ENCODE measurements around the gene NUDT1. TPM values are rescaled to one million over a fixed set of nuclear protein-coding genes. Genes with fewer than 3 reads are reported as not detected.

Gene NUDT1
- total and polyA plus RNA-seq, 7 experiments from 2014 or later = 14.0 to 77.7 (median 22.7) TPM

DNA sequence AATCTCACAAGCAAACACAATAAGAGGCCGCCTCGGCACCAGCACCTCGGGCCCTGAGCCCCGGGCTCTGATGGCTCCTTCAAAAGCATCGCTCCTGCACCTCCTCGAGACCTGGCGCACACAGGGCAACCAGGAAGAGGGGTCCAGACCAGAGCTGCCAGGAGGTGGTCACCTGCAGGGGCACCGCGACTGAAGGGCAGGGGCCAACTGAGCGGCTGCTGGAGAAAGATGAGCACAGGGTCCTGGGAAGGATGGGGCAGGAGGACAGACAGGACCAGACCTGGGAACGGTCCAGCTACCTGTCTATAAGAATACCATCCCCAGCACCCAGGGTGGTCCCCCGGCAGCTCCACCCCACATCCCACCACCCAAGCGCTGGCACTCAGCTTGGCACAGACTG lies 30.1 kb upstream of the NUDT1 start:
- H3K27me3 Mint-ChIP-seq = no peaks in the 10 kb centered on the region
- H3K4me1 ChIP-seq (ENCODE audit: control insufficient read depth in 2 of 2, insufficient read depth in 2 of 2, low read length in 2 of 2) = no peaks in the 10 kb centered on the region
- H3K4me3 Mint-ChIP-seq = no peak overlapping the region
- H3K4me3 ChIP-seq (ENCODE audit: low read length) = no peak overlapping the region
- peaks cover 0 to 12% (median 0%) of the 10 kb centered on the region in 7 donors for H3K4me1 Mint-ChIP-seq
- H3K36me3 Mint-ChIP-seq = peaks cover 16 to 62% (median 32%) of the 10 kb centered on the region in 5 donors
- DNase-seq (no peak), ATAC-seq (no peak)
- POLR2A ChIA-PET = no interaction called here
- H3K9me3 Mint-ChIP-seq = no peaks in the 10 kb centered on the region
- H3K27me3 ChIP-seq (ENCODE audit: control insufficient read depth in 2 of 2, insufficient read depth in 2 of 2, low read length in 2 of 2) = no peaks in the 10 kb centered on the region
- no peak overlapping the region for H3K27ac Mint-ChIP-seq
- CTCF ChIA-PET = no interaction called here
- intact Hi-C loops (cut with micrococcal nuclease) = no loop called here
- H3K9me3 ChIP-seq (ENCODE audit: control insufficient read depth in 2 of 3, low read length in 3 of 3) = no peaks in the 10 kb centered on the region
- H3K36me3 ChIP-seq (ENCODE audit: control insufficient read depth in 2 of 3, insufficient read depth in 3 of 3, low read length in 3 of 3) = peaks cover 0 to 82% (median 0%) of the 10 kb centered on the region in 3 experiments
- H3K27ac ChIP-seq (ENCODE audit: low read depth, low read length) = no peak overlapping the region

DNA sequence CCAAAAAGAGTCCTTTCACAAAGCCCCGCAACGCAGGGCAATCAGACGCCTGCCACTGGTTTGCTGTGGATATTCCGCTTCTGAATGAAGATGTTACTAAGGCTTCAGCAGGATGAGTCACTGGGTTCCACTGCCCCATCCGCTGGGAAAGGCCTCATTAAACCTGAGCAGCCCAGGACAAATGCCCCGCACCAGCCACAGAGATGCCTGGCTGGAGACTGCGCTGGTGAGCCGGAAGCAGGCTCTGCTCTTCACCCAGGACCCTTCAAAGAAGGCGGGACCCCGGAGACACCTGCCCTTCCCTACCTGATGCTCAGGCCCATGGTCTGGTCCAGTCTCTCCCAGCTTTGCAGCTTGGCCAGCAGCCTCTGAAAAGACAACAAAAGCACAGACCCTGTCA lies 29.1 kb upstream of the NUDT1 start:
- peaks cover 0 to 82% (median 6%) of the 10 kb centered on the region in 3 experiments for H3K36me3 ChIP-seq (ENCODE audit: control insufficient read depth in 2 of 3, insufficient read depth in 3 of 3, low read length in 3 of 3)
- no peak for ATAC-seq
- Mint-ChIP-seq H3K9me3 (no peaks in the 10 kb centered on the region), H3K36me3 (peaks cover 16 to 62% (median 28%) of the 10 kb centered on the region in 5 donors), H3K27me3 (no peaks in the 10 kb centered on the region), H3K27ac (peak overlapping the region in 1 of 9 donors; percentile 60), H3K4me3 (no peak overlapping the region), H3K4me1 (peaks cover 0 to 12% (median 0%) of the 10 kb centered on the region in 7 donors)
- DNase-seq = no peak
- H3K9me3 ChIP-seq (ENCODE audit: control insufficient read depth in 2 of 3, low read length in 3 of 3) = no peaks in the 10 kb centered on the region
- H3K4me3 ChIP-seq (ENCODE audit: low read length) = no peak overlapping the region
- intact Hi-C loops (cut with micrococcal nuclease) = no loop called here
- no peaks in the 10 kb centered on the region for H3K27me3 ChIP-seq (ENCODE audit: control insufficient read depth in 2 of 2, insufficient read depth in 2 of 2, low read length in 2 of 2)
- ChIA-PET POLR2A (no interaction called here), CTCF (no interaction called here)
- H3K27ac ChIP-seq (ENCODE audit: low read depth, low read length) = no peak overlapping the region
- no peaks in the 10 kb centered on the region for H3K4me1 ChIP-seq (ENCODE audit: control insufficient read depth in 2 of 2, insufficient read depth in 2 of 2, low read length in 2 of 2)

DNA sequence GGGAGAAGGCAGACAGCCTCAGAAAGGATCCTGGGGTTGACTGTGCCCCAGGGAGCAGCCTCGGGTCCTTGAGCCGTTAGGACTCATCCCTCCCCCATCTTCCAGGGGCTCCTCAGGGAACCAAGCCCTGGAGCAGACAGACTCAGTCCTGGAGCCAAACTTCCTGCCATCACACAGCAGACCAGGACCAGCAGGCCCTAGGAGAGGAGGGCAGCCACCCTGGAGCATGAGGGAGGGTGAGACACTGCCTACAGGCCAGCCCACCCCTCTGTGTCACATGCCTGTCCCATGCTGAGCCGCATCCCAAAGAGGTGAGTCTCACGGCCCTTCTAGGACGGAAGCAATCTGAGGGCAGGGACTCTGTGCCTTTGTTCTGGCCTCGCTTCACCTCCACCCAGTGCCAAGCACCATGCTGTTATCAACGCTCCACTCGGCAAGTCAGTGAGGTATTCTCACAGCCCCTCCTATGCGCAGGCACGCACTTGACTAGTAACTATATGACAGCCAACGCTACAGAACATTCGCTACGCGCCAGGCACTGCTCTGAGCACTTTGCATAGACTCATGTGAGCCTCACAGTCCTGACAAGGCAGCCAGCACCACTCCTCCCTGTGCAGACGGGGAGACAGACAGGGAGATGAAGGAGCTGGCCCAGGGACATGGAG lies 28.3 kb upstream of the NUDT1 start:
- no peak for DNase-seq
- Mint-ChIP-seq H3K9me3 (no peaks in the 10 kb centered on the region), H3K4me3 (peak overlapping the region in 1 of 10 donors; percentile 17), H3K36me3 (peaks cover 16 to 60% (median 28%) of the 10 kb centered on the region in 5 donors), H3K4me1 (peaks cover 0 to 12% (median 0%) of the 10 kb centered on the region in 7 donors), H3K27me3 (no peaks in the 10 kb centered on the region), H3K27ac (peak overlapping the region in 1 of 9 donors; percentile 69)
- POLR2A ChIA-PET = no interaction called here
- H3K36me3 ChIP-seq (ENCODE audit: control insufficient read depth in 2 of 3, insufficient read depth in 3 of 3, low read length in 3 of 3) = peaks cover 0 to 83% (median 6%) of the 10 kb centered on the region in 3 experiments
- no peak overlapping the region for H3K4me3 ChIP-seq (ENCODE audit: low read length)
- H3K9me3 ChIP-seq (ENCODE audit: control insufficient read depth in 2 of 3, low read length in 3 of 3) = no peaks in the 10 kb centered on the region
- no peaks in the 10 kb centered on the region for H3K4me1 ChIP-seq (ENCODE audit: control insufficient read depth in 2 of 2, insufficient read depth in 2 of 2, low read length in 2 of 2)
- H3K27ac ChIP-seq (ENCODE audit: low read depth, low read length) = no peak overlapping the region
- H3K27me3 ChIP-seq (ENCODE audit: control insufficient read depth in 2 of 2, insufficient read depth in 2 of 2, low read length in 2 of 2) = no peaks in the 10 kb centered on the region
- ATAC-seq = no peak
- CTCF ChIA-PET = no interaction called here
- intact Hi-C loops (cut with micrococcal nuclease) = no loop called here

DNA sequence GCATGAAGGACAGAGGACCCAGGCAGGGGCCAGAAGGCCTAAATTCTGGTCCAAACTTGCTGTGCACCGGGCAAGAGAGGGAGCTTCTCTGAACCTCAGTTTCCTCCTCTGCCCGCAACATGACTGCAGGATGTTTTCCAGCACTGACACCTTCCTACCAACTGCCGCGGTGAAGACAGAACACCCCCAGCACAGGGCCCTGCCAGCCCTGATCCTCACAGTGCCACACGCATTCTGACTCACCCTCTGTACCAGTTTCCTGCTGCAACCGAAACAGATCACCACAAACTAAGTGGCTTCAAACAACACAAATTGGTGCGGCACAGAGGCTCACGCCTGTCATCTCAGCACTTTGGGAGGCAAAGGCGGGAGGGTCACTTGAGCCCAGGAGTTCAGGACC lies 27.4 kb upstream of the NUDT1 start:
- no peaks in the 10 kb centered on the region for H3K4me1 ChIP-seq (ENCODE audit: control insufficient read depth in 2 of 2, insufficient read depth in 2 of 2, low read length in 2 of 2)
- H3K27me3 ChIP-seq (ENCODE audit: control insufficient read depth in 2 of 2, insufficient read depth in 2 of 2, low read length in 2 of 2) = no peaks in the 10 kb centered on the region
- CTCF ChIA-PET = no interaction called here
- no peaks in the 10 kb centered on the region for H3K27me3 Mint-ChIP-seq
- intact Hi-C loops (cut with micrococcal nuclease) = no loop called here
- H3K4me1 Mint-ChIP-seq = peaks cover 0 to 8% (median 0%) of the 10 kb centered on the region in 7 donors
- H3K36me3 ChIP-seq (ENCODE audit: control insufficient read depth in 2 of 3, insufficient read depth in 3 of 3, low read length in 3 of 3) = peaks cover 0 to 89% (median 6%) of the 10 kb centered on the region in 3 experiments
- peaks cover 14 to 60% (median 27%) of the 10 kb centered on the region in 5 donors for H3K36me3 Mint-ChIP-seq
- no peaks in the 10 kb centered on the region for H3K9me3 ChIP-seq (ENCODE audit: control insufficient read depth in 2 of 3, low read length in 3 of 3)
- ATAC-seq (peak; percentile 31), DNase-seq (no peak)
- no peak overlapping the region for H3K27ac ChIP-seq (ENCODE audit: low read depth, low read length)
- no peak overlapping the region for H3K4me3 ChIP-seq (ENCODE audit: low read length)
- H3K4me3 Mint-ChIP-seq = no peak overlapping the region
- H3K9me3 Mint-ChIP-seq = no peaks in the 10 kb centered on the region
- POLR2A ChIA-PET = interaction anchor here (0.6 kb wide), 1 partner anchor 27 kb away, joined by 4 read pairs; no protein-coding TSS in a partner anchor
- H3K27ac Mint-ChIP-seq = no peak overlapping the region

DNA sequence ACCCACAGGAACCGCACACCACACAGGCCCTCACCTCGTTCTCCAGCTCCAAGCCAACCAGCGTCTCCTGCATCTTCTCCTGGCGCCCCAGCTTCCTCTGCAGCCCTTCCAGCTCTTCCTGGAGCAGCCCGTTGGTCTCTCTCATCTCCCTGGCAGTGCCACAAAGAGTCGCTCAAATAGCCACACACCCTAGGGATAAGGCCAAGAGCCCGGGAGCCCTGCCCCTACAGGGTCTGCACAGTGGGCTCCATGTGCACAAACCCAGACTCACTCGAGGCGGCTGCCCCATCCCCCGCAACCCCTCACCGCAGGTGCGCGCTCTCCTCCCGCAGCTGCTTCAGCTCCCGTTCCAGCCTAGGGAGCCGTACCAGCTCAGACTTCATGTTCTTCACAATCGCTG lies 26.2 kb upstream of the NUDT1 start:
- H3K4me3 Mint-ChIP-seq = peak overlapping the region in 1 of 10 donors; percentile 8
- H3K27ac Mint-ChIP-seq = no peak overlapping the region
- H3K27me3 Mint-ChIP-seq = no peaks in the 10 kb centered on the region
- Histone ChIP-seq H3K4me1 (ENCODE audit: control insufficient read depth in 2 of 2, insufficient read depth in 2 of 2, low read length in 2 of 2) (no peaks in the 10 kb centered on the region), H3K36me3 (ENCODE audit: control insufficient read depth in 2 of 3, insufficient read depth in 3 of 3, low read length in 3 of 3) (peaks cover 0 to 97% (median 6%) of the 10 kb centered on the region in 3 experiments), H3K27ac (ENCODE audit: low read depth, low read length) (no peak overlapping the region), H3K4me3 (ENCODE audit: low read length) (no peak overlapping the region), H3K9me3 (ENCODE audit: control insufficient read depth in 2 of 3, low read length in 3 of 3) (no peaks in the 10 kb centered on the region), H3K27me3 (ENCODE audit: control insufficient read depth in 2 of 2, insufficient read depth in 2 of 2, low read length in 2 of 2) (no peaks in the 10 kb centered on the region)
- intact Hi-C loops (cut with micrococcal nuclease) = no loop called here
- peaks cover 14 to 63% (median 27%) of the 10 kb centered on the region in 5 donors for H3K36me3 Mint-ChIP-seq
- no peaks in the 10 kb centered on the region for H3K9me3 Mint-ChIP-seq
- peaks cover 0 to 8% (median 0%) of the 10 kb centered on the region in 7 donors for H3K4me1 Mint-ChIP-seq
- DNase-seq (no peak), ATAC-seq (no peak)
- POLR2A ChIA-PET = no interaction called here
- CTCF ChIA-PET = no interaction called here

DNA sequence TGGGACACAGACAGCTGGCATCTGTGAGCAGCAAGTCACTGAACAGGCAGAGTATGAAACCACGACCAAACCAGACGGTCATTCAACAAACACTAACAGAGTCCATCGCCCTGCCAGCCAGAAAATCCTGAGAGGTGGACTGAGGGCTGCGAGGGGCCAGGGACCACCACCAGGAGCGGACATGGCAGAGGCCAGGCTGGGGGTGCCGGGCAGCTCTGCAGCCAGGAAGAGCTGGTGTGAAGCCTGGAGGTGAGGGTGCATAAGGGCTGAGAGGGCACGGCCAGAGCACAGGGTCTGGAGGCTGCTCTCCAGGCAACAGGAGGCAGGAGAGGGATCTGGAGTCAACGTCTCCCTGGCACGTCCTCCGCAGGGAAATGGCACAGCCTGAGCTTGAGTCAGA lies 24.8 kb upstream of the NUDT1 start:
- H3K9me3 Mint-ChIP-seq = no peaks in the 10 kb centered on the region
- H3K27ac Mint-ChIP-seq = no peak overlapping the region
- H3K27me3 Mint-ChIP-seq = no peaks in the 10 kb centered on the region
- intact Hi-C loops (cut with micrococcal nuclease) = no loop called here
- POLR2A ChIA-PET = no interaction called here
- CTCF ChIA-PET = no interaction called here
- Histone ChIP-seq H3K27ac (ENCODE audit: low read depth, low read length) (no peak overlapping the region), H3K36me3 (ENCODE audit: control insufficient read depth in 2 of 3, insufficient read depth in 3 of 3, low read length in 3 of 3) (peaks cover 0 to 91% (median 6%) of the 10 kb centered on the region in 3 experiments), H3K9me3 (ENCODE audit: control insufficient read depth in 2 of 3, low read length in 3 of 3) (no peaks in the 10 kb centered on the region), H3K27me3 (ENCODE audit: control insufficient read depth in 2 of 2, insufficient read depth in 2 of 2, low read length in 2 of 2) (no peaks in the 10 kb centered on the region), H3K4me3 (ENCODE audit: low read length) (no peak overlapping the region), H3K4me1 (ENCODE audit: control insufficient read depth in 2 of 2, insufficient read depth in 2 of 2, low read length in 2 of 2) (no peaks in the 10 kb centered on the region)
- ATAC-seq (no peak), DNase-seq (no peak)
- H3K4me1 Mint-ChIP-seq = peaks cover 0 to 12% (median 0%) of the 10 kb centered on the region in 7 donors
- H3K4me3 Mint-ChIP-seq = no peak overlapping the region
- H3K36me3 Mint-ChIP-seq = peaks cover 14 to 54% (median 30%) of the 10 kb centered on the region in 5 donors
